Sigmoid colon (tissue), 7 donors: ENCODE measurements around the gene MED13L. TPM values are rescaled to one million over a fixed set of nuclear protein-coding genes. Genes with fewer than 3 reads are reported as not detected.
A peak's percentile ranks its signal among the peaks of the same experiment; 100 is the strongest.

Source experiments
- DNase-seq: peaks from one replicate; pipeline ENCODE4 v3.0.0-alpha.2; 2019
- H3K27ac ChIP-seq, 4 donors: fragments of 200-600 bp; sonication (generic); one replicate each; pipeline ENCODE4 v1.5.1; 2016 to 2019; ENCODE audit warnings: mild to moderate bottlenecking in 1 of 4
- H3K27me3 ChIP-seq, 3 donors: fragments of 200-600 bp; sonication (generic); one replicate each; pipeline ENCODE4 v1.5.1; 2019; ENCODE audit warnings: mild to moderate bottlenecking in 1 of 3
- H3K36me3 ChIP-seq, 4 donors: fragments of 200-600 bp; sonication (generic); one replicate each; pipeline ENCODE4 v1.5.1; 2016 to 2019
- H3K4me1 ChIP-seq, 4 donors: fragments of 200-600 bp; sonication (generic); one replicate each; pipeline ENCODE4 v1.5.1; 2017 to 2019
- H3K4me3 ChIP-seq, 4 donors: fragments of 200-600 bp; sonication (generic); one replicate each; pipeline ENCODE4 v1.5.1; 2017 to 2019; ENCODE audit warnings: mild to moderate bottlenecking in 2 of 4, moderate library complexity in 1 of 4
- H3K9me3 ChIP-seq, 4 donors: fragments of 200-600 bp in 3 of 4; sonication (generic) in 3 of 4; one replicate each; pipeline versions ENCODE4 v1.5.1 to v1.6.1; 2013 to 2019
- CTCF ChIP-seq, 4 experiments: fragments of 450-650 bp in 3 of 4; fragments of 200-600 bp in 1 of 4; IDR thresholded peaks; one replicate each; pipeline ENCODE4 v1.5.1; 2016 to 2019; ENCODE audit warnings: antibody characterized with exemption in 4 of 4, mild to moderate bottlenecking in 3 of 4, moderate library complexity in 2 of 4
- EP300 ChIP-seq, 4 donors: sonication (generic); formaldehyde crosslinking; IDR thresholded peaks; one replicate each; pipeline ENCODE4 v1.6.1; 2017; ENCODE audit warnings: antibody characterized with exemption in 4 of 4
- POLR2A ChIP-seq, 2 donors: fragments of 450-650 bp; IDR thresholded peaks; one replicate each; pipeline ENCODE4 v1.6.1; 2016; ENCODE audit warnings: antibody characterized with exemption in 2 of 2, mild to moderate bottlenecking in 2 of 2, moderate library complexity in 2 of 2
- POLR2AphosphoS5 ChIP-seq, 4 donors: sonication (generic); formaldehyde crosslinking; IDR thresholded peaks; one replicate each; pipeline ENCODE4 v1.6.1; 2017; ENCODE audit warnings: antibody characterized with exemption in 4 of 4
- WGBS, 2 donors: extraction: QIAGEN DNeasy Blood & Tissue Kit; methylation state at CpG; one replicate each; pipeline ENCODE4 v1.1.7; 2013; 5-methylcytosine and 5-hydroxymethylcytosine counted together
- intact Hi-C: fragments of 100-400 bp; cut with DNase I; formaldehyde crosslinking; loops from one replicate; pipeline ENCODE4 v1.15.1; 2023
- polyA plus RNA-seq, 3 donors: library from polyadenylated mRNA; stranded (reverse); fragments of 200-250 nt; gene quantifications; one replicate each; pipeline ENCODE4 v1.2.3, GENCODE V29; 2013
- total RNA-seq, 4 donors: library from RNA; depleted of rRNA; stranded (reverse); fragments of >200 nt; gene quantifications; one replicate each; pipeline ENCODE4 v1.1.0, GENCODE V29; 2016
- donor health status: healthy with polysubstance abuse.
- donor health status: Bipolar disorder and iron deficiency.
- donor health status: healthy.

Gene MED13L
- total and polyA plus RNA-seq, 7 donors: 12.5 to 246 (median 151) TPM

GRCh38 chr12:116209503-116209902 is 68.0 kb downstream of the MED13L start:
- TF ChIP-seq EP300 (IDR thresholded peaks at IDR 0.05): no peak
- TF ChIP-seq POLR2A (IDR thresholded peaks at IDR 0.05): no peak
- TF ChIP-seq POLR2AphosphoS5 (IDR thresholded peaks at IDR 0.05): no peak
- no peak for TF ChIP-seq CTCF (IDR thresholded peaks at IDR 0.05)
- no peaks in the 10 kb centered on the region for H3K27me3 ChIP-seq
- intact Hi-C loops: no loop called here

GRCh38 chr12:116207274-116207673 is 70.2 kb downstream of the MED13L start:
- peaks cover 0 to 44% (median 30%) of the 10 kb centered on the region in 4 donors for H3K4me1 ChIP-seq
- DNase-seq: no peak
- H3K4me3 ChIP-seq: no peak overlapping the region
- H3K9me3 ChIP-seq: no peaks in the 10 kb centered on the region
- WGBS, 2 donors: 93 to 94% methylated on average over 3 of the region's 3 CpGs
- no peak overlapping the region for H3K27ac ChIP-seq
- H3K36me3 ChIP-seq: no peaks in the 10 kb centered on the region
- intact Hi-C loops: no loop called here
- TF ChIP-seq POLR2A (IDR thresholded peaks at IDR 0.05): no peak
- no peak for TF ChIP-seq CTCF (IDR thresholded peaks at IDR 0.05)
- TF ChIP-seq POLR2AphosphoS5 (IDR thresholded peaks at IDR 0.05): no peak
- TF ChIP-seq EP300 (IDR thresholded peaks at IDR 0.05): no peak
- H3K27me3 ChIP-seq: no peaks in the 10 kb centered on the region

More at GRCh38 chr12:116209503-116209902, 68.0 kb downstream of the MED13L start:
- WGBS, 2 donors: 81 to 84% methylated on average over 2 of the region's 2 CpGs
- Histone ChIP-seq H3K9me3 (no peaks in the 10 kb centered on the region), H3K36me3 (no peaks in the 10 kb centered on the region), H3K4me1 (peaks cover 0 to 48% (median 32%) of the 10 kb centered on the region in 4 donors), H3K27ac (no peak overlapping the region), H3K4me3 (no peak overlapping the region)
- no peak for DNase-seq

- no peak overlapping the region for H3K27ac ChIP-seq
- 88 to 93% methylated on average over 3 of the region's 3 CpGs for WGBS, 2 donors
- H3K9me3 ChIP-seq: no peaks in the 10 kb centered on the region
- no peaks in the 10 kb centered on the region for H3K36me3 ChIP-seq
- H3K4me1 ChIP-seq: peaks cover 0 to 48% (median 32%) of the 10 kb centered on the region in 4 donors
- DNase-seq: no peak
- intact Hi-C loops: no loop called here
- no peak overlapping the region for H3K4me3 ChIP-seq
- no peak for TF ChIP-seq CTCF (IDR thresholded peaks at IDR 0.05)
- TF ChIP-seq EP300 (IDR thresholded peaks at IDR 0.05): no peak
- TF ChIP-seq POLR2AphosphoS5 (IDR thresholded peaks at IDR 0.05): no peak
- TF ChIP-seq POLR2A (IDR thresholded peaks at IDR 0.05): no peak
- H3K27me3 ChIP-seq: no peaks in the 10 kb centered on the region
These were observed 70.7 kb downstream of the MED13L start for GRCh38 chr12:116206828-116207227.

- no peak for DNase-seq
- Histone ChIP-seq H3K4me1 (peaks cover 0 to 54% (median 42%) of the 10 kb centered on the region in 4 donors), H3K27me3 (no peaks in the 10 kb centered on the region), H3K36me3 (no peaks in the 10 kb centered on the region), H3K4me3 (no peak overlapping the region), H3K9me3 (no peaks in the 10 kb centered on the region), H3K27ac (peak overlapping the region in 1 of 4 donors; percentile 48)
- intact Hi-C loops: no loop called here
- TF ChIP-seq POLR2AphosphoS5 (IDR thresholded peaks at IDR 0.05): no peak
- TF ChIP-seq CTCF (IDR thresholded peaks at IDR 0.05): no peak
- TF ChIP-seq POLR2A (IDR thresholded peaks at IDR 0.05): no peak
- no peak for TF ChIP-seq EP300 (IDR thresholded peaks at IDR 0.05)
- whole genome bisulfite sequencing, 2 donors: 94 to 95% methylated on average over 3 of the region's 3 CpGs
These were observed 72.7 kb downstream of the MED13L start for GRCh38 chr12:116204785-116205184.

GRCh38 chr12:116204169-116204568 is 73.3 kb downstream of the MED13L start:
- no peak overlapping the region for H3K4me3 ChIP-seq
- 90% methylated on average over 4 of the region's 4 CpGs for WGBS, 2 donors
- intact Hi-C loops: no loop called here
- no peaks in the 10 kb centered on the region for H3K9me3 ChIP-seq
- TF ChIP-seq EP300 (IDR thresholded peaks at IDR 0.05) (no peak), POLR2A (IDR thresholded peaks at IDR 0.05) (no peak), CTCF (IDR thresholded peaks at IDR 0.05) (no peak), POLR2AphosphoS5 (IDR thresholded peaks at IDR 0.05) (no peak)
- peaks cover 0 to 54% (median 42%) of the 10 kb centered on the region in 4 donors for H3K4me1 ChIP-seq
- peak overlapping the region in 2 of 4 donors; percentile 36 to 48 for H3K27ac ChIP-seq
- no peak for DNase-seq
- H3K36me3 ChIP-seq: no peaks in the 10 kb centered on the region
- no peaks in the 10 kb centered on the region for H3K27me3 ChIP-seq
